ENCODE data around the gene PRMT7. TPM values are rescaled to one million over a fixed set of nuclear protein-coding genes. Genes with fewer than 3 reads are reported as not detected.

Gene PRMT7
- total RNA-seq, 1 experiment from 2014 or later = 40.2 TPM

DNA sequence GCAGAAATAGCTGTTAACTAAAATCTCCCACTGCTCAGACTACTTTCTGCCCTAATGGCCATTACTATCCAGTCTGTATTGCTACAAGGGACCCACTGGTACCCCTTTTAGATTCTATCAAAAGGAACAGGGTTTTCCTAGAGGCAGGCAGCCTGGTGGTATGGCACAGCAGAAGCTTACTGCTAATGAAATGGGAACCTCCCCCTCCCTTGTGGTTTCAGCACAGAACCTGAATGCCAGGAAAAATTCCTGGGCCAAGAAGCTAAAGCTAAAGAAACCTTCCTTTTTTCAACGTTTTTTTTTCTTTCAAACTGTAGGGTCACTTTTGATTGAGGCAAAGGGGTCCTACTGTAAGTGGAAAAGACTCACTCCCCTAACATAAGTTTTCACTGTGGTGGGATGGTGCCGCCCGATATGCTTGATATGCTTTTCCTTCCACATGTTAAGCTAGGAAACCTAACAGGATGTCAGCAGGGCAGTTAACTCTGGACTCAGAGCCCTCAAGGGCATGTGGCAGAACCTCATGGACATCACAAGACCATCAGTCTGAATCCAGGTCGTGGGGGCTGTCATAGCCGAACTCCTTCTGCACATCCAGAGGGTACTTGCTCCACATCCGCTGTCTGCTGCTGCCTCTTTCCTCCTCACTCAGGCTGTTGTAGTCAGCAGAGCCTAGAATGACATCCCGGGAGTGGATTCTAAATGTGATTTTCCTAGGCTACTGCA is 9.9 kb upstream of the PRMT7 start:
- no peak for DNase-seq (ENCODE audit: low spot score)

DNA sequence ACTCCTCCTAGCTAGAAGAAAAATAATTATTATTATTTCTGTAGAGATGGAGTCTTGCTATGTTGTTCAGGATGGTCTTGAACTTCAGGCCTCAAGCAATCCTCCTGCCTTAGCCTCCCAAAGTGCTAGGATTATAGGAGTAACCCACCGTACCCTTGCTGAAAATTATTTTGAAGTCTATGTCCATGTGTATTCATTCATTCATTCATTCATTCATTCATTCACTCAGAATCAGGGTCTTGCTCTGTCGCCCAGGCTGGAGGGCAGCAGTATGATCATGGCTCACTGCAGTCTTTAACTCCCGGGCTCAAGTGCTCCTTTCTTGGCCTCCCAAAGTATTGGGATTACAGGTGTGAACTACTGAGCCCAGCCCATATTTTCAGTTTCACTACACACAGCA is 4.2 kb upstream of the PRMT7 start:
- no peak for DNase-seq (ENCODE audit: low spot score)

DNA sequence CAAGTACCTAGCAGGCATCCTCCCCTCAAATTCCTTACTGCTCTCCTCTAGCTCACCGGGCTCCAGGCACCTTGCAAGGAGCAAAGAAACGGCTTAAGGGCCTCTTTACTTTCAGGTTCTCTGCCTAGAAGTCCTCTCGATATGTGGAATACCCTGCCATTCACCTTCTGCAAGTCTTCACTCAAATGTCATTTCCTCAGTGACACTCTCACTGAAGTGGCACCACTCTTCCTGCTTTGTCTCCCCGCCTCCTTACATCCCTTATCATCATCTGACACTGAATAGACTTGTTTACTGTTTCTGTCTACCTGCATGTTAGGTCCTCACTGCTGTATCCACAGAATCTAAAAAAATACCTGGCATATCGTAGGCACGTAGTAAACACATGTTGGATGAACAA is 1.0 kb upstream of the PRMT7 start:
- no peak for DNase-seq (ENCODE audit: low spot score)

DNA sequence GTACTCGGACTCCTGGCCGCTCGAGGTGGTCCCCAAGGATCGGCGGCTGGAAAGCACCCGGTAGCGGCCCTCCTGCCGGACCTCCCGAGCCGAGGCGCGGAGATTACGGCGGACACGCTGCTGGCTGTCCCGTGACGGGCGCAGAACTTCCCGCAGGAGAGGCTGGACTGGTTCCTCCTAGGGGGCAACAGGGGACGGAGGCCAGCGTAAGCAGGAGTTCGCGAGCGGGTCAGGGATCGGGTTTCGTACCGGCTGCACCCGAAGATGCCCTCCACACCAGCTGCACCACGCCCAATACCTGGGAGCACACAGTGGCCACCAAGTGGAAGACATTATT is 414 bp upstream of the PRMT7 start:
- no peak for DNase-seq (ENCODE audit: low spot score)

DNA sequence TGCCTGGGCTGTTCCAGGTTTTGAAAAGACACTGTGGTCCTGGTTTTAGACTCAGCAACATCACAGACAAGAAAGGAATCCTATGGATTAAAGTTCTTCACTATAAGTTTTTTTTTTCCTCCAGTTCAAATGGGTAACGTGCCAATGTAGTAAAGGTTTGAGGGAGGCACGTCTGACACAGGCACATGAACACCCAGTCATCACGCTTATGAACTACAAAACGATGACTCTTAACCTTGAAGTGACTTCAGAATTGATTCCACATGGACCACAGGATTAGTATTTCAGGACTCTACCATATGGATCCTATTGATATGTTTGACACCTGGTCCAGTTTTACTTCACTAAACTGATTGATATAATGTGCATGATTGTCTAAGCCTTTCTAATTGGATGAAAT is 2.3 kb downstream of the PRMT7 start:
- DNase-seq (ENCODE audit: low spot score) = no peak

DNA sequence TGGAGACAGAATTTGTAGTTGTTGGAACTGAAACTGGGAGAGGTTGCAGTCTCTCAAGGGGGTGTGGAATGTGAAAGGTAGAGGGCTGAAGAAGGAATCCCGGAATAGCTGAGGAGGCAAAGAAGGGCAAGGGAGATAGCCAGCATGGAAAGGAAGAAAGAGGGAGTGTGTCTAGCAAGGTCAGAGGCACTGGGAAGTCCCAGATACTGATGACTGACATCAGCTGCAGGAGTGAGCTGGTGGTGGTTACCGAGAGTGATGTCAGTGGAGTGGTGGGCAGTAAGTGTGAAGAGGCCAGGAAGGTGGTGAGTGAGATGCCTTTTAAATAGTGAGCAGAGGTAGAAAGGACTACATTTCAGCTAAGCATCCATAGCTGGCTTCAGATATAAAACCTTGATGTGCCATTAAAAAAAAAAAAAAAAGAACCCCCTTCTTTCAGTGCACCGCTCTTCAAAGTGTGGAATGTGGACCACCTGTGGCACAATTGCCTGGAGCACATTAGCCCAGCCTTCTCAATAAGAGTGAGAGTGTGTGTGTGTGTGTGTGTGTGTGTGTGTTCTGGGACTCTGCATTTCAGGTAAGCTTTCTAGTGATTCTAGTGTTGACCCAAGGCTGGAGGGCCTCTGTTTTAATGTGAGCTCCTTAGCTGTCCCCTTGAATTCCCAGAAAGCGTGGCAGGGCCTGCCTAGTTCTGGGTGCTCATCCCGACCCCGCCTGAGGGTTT is 8.5 kb downstream of the PRMT7 start:
- no peak for DNase-seq (ENCODE audit: low spot score)

DNA sequence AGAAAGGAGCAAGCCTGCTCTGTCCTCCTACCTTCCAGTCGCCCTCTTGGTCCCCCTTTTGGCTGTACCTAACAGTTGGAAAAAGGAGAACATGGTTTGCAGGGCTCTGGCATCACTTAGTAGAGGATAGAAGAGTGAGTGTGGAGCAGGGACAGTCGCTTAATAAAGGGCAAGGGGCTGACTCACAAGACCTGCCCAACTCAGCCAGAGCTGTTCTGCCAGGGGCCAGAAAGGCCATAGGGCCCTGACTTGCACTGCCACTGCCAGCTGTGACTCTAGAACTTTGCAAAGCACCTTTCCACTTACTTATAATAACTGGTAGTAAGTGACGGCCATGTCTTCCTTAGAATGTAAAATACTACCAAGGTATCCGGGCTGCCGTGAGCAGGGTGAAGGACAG is 13.5 kb downstream of the PRMT7 start:
- no peak for DNase-seq (ENCODE audit: low spot score)

DNA sequence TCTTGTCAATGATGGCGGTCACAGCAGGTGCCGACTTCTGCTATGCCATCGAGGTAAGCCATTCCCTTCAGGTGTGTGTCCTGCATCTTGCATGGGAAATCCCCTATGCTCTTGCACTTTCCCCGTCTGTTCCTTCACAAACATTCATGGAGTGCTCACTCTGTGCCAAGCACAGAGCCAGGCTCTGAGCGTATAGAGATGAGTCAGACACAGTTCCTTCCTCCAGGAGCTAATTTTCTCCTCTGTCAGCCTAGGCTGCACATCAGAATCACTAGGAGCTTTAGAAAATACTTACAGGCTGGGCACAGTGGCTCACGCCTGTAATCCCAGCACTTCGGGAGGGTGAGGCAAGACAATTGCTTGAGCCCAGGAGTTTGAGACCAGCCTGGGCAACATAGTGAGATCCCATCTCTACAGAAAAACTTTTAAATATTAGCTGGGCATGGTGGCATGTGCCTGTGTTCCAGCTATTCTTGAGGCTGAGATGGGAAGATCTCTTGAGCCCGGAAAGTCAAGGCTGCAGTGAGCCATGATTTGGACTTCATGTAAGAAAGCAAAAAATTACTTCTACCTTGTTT is 14.1 kb downstream of the PRMT7 start:
- no peak for DNase-seq (ENCODE audit: low spot score)

DNA sequence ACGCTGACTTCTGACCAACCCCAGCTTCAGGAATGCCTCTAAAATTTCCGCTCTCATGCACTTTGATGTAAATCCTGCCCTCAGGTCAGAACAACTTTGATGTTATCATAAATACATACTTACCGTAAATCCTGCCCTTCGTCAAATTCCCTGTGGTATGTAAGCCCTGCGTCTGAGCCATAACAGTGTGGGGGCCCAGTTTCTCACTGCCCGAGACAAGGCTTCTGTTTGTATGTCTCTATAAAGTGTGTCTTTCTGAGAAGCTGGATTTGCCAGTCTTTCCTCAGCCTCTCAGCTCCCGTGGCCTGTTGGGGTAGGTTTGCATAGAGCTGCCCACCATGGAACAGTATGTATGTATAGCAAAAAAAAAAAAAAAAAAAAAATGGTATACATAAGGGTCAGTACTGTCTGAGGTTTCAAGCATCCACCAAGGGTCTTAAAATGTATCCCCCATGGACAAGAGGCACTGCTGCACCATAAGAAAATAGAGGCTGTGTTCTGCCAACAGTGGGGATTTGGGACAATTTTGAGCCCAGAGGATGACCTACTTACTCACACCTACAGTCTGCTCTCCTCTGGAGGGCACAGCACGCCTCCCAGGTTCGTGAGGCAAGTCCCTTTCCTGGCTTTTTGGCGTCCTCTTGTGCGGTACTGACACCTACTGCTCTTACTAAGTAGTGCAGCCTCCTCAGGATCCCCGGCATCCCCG is 17.5 kb downstream of the PRMT7 start:
- peak; percentile 82 for DNase-seq (ENCODE audit: low spot score)

DNA sequence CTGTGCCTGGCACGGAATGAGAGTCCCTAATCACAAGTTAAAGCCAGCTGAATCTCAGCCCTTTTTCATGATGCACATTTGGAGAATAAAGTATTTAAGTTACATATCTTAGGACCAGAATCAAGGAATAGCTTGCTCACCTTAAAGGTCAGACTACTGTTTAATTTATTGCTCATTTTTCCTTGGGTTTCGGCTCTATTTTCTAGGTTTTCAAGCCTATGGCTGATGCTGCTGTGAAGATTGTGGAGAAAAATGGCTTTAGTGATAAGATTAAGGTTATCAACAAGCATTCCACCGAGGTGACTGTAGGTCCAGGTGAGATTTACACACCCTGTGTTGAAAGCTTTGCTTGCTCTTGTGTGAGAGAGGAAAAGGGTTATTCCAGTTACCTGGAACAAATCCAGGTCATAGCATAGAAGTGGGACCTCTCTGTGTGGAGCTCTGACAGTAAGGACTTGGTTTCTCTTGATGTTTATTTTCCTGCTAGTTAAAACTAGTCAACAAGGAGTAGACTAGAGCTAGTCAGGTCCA is 18.1 kb downstream of the PRMT7 start:
- no peak for DNase-seq (ENCODE audit: low spot score)

DNA sequence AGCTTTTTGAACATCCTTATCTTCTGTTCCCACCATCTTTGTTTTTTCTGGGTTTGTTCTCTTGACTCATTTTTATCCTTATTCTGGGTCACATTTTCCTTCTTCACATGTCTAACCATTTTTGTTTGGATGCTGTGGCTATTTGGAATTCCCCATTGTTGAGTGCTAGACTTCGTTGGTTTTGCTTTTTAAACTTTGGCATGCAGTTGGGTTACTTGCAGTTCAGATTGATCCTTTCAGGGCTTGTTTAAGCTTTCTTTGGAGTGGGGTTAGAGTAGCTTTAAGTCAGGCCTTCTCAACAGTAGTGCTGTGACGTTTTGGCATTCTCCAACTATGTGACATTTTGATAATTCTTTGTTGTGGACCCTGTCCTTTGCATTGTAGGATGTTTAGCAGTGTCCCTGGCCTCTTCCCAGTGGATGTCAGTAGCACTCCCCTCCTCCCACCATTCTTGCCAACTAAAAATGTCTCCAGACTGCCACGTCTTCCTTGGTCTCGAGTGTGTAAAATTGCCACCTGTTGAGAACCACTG is 21.1 kb downstream of the PRMT7 start:
- DNase-seq (ENCODE audit: low spot score) = no peak

DNA sequence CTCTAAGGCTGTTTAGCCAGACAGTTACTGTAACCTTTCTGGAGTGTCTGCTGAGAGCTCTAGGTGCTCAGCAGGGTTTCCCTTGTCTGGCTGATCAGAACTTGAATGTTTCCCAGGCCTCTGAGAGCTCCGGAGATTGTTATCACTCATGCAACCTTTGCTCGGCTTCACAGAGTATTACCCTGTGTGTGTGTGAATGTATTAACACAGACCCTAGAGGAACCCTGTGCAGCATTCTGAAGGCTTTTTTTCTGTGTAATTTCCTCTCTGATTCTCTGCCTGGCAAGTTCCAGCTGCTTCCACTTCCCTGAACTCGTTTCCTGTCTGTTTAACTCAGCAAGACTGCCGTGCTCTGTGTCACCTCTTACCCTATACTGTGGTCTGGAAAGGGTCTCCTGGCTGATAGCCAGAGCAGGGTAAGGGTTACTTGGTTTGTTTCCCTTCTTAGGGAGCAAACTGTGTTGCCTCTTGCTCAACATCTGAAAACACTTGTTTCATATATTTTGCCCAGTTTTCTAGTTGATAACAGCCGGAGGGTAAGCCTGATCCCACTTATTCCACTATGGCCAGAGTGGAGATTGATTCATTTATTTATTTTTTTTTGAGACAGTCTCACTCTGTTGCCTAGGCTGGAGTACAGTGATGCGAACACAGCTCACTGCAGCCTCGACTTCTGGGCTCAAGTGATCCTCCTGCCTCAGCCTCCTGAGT is 21.7 kb downstream of the PRMT7 start:
- DNase-seq (ENCODE audit: low spot score) = no peak

DNA sequence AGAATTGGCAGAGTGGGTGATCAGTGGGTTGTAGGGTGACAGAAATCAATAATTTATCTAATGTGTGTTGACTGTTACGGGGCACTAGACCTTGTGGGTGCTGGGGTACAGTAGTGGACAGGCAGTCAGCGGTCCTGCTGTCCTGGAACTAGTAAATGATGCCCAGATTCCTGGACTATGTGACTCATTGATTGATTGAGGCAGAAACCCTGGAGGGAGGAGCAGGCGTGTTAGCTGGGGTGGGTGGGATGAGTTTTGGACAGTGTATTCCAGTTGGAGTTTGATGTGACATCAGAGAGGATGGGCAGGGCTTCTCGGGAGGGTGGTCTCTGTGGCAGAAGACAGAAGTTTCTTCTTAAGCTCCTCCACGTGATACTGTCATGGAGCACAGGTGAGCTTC is 24.4 kb downstream of the PRMT7 start:
- DNase-seq (ENCODE audit: low spot score) = no peak

DNA sequence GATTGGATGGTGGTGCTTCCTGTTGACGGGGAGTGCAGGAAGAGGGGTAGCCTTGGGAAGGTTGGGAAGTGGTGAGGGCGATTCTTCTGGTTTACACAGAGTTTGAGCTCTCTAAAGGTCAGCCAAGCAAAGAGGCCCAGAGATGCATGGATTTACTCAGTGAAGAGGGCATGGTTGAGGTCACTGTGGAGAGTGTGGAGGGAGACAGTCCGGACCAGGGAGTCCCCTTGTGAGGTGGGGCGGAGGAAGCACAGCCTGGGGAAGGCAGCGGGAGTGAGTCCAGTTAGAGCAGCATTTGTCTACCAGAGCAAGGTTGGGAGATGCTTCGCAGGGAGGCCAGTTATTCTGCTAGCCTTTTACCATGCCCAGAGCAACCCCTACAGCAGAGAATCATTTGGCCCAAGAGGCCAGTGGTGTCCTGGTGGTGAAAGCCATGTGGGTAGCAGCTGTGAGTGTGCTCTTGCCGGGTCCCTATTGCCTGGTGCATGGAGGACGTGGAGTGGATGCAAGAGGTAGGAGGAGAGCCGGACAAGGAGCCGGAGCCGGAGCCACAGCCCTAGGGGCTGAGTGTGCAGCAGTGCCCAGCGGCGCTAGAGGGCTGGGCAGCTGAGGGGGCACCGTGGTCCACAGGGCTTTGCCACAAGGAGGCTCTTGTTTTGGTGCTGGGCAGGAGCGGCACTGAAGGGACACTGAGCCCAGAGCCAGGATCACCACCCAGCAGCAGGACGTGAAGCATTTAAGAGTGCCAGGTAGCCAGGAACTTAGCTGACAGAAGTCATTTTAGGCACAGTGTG is 27.7 kb downstream of the PRMT7 start:
- no peak for DNase-seq (ENCODE audit: low spot score)

DNA sequence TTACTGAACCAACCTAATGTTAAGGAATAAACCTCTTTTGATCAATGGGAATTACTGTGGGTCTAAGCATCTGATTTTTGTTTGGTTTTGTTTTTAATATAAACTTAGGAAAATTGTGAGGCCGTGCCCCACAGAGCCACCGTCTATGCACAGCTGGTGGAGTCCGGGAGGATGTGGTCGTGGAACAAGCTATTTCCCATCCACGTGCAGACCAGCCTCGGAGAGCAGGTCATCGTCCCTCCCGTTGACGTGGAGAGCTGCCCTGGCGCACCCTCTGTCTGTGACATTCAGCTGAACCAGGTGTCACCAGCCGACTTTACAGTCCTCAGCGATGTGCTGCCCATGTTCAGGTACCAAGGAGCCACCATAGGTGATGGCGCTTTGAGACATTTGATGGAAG is 28.4 kb downstream of the PRMT7 start:
- DNase-seq (ENCODE audit: low spot score) = no peak

DNA sequence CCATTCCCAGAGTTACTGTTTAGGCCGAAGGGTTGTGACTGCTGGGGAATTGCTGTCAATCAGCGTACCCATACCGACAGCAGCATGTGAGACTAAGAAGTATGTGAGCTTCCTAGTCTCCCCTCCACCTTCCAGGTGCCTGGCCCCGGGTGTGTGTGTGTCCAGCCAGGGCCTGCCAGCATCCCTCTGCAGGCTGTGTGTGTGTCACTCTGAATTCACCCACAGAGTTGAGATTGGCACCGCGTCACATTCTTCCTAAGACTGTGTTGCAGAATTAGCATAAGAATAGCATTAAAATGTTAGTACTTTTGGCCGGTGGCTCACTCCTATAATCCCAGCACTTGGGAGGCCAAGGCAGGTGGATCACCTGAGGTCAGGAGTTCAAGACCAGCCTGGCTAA is 31.8 kb downstream of the PRMT7 start:
- DNase-seq (ENCODE audit: low spot score) = no peak

DNA sequence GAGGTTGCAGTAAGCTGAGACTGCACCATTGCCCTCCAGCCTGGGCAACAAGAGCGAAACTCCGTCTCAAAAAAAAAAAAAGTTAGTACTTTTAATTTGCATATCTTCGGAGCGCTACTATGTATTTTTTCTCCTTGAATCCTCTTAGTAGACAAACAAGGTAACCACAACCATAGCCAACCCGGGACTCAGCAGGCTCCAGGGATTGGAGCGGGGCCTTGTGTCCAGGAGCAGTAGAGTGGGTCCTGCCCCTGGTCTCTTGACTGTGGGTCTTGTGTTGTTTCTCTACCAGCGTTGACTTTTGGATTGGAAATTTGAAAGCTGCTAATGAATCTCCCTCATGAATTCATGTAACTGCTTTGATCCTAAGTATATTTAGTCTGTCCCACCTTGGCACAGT is 32.3 kb downstream of the PRMT7 start:
- no peak for DNase-seq (ENCODE audit: low spot score)

DNA sequence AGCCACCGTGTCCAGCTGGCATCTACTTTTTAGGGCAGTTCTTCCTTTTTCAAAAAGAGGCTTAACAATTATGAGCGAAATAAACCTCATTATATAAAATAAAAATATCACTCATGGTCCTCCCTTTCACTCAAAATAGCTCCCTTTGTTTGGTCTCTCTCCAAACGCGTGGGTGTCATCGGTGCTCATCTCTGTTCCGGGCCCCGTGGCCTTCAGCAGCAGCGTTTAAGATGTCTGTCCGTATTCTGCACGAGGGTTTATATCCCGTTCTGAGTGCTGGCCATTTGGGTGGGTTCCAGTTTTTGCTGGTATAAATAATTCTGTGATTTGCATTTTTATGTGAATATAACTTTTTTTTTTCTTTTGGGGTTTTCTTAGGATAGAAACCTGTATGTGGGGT is 33.4 kb downstream of the PRMT7 start:
- no peak for DNase-seq (ENCODE audit: low spot score)

DNA sequence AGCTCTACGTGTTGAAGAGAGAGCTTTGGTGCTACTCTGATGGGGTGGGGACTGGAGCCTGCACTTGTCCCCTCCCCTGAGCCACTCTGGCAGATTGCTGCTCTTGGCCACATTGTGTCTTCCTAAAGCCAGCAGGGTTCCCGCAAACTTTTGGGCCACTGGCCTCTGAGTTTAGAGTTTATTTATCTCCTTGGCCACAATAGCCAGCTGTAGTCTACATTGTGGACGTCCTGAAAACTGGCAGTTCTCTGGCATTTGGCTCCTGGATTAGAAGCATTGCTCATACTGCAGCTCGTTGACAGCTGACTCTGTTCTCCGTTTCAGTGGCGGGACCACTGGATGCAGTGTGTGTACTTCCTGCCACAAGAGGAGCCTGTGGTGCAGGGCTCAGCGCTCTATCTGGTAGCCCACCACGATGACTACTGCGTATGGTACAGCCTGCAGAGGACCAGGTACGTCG is 34.6 kb downstream of the PRMT7 start:
- DNase-seq (ENCODE audit: low spot score) = no peak

DNA sequence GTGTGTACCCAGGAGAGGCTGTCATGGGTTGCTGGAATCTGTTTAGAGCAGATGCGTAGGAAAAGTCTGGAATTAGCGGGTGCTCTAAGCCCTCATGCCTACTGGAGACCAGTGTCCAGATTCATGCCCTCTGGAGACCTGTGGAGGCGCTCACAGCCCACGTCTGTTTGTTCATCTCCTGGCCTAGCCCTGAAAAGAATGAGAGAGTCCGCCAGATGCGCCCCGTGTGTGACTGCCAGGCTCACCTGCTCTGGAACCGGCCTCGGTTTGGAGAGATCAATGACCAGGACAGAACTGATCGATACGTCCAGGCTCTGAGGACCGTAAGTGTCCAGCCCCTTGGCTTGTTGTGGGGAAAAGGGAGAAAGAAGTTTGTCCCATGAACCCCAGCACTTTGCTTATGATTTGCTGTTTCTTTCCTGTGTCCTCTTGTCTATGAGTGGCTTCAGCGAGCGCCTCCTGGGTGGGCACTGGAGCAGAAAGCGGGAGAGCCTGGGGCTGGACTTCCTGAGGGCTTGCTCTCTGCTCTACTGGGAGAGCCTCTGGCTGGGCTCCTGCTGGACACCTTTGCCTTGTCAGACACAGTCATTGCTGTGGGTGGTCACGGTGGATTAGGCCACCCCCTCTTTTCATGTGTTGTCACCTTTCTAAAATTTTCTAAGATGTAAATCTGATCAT is 35.3 kb downstream of the PRMT7 start:
- no peak for DNase-seq (ENCODE audit: low spot score)

Data from A172 (cell line).